CD4-positive, alpha-beta T cell treated with Interleukin-10 for 1 hour (primary cell): ENCODE measurements around the gene TMEFF2.

Experiments
- DNase-seq: peaks from one replicate; pipeline ENCODE4 v3.0.0-alpha.2; 2020

Gene TMEFF2

DNA sequence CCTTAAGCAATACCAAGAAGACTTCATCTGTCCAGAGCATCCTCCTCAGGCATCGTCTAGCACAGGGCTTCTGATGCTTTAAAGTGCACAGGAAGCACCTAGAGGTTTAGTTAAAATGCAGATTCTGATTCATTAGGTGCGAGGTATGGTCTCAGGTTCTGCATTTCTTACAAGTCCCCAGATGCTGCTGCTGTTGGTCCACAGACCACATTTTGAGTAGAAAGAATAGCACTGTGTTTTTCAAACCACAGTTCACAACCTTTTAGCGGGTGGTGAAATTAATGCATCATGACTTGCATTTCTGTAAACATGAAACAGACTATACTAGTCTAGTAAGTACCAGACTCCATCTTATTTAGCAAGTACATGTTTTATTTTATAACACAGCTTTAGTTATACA is 134.6 kb downstream of the TMEFF2 start:
- DNase-seq = no peak

DNA sequence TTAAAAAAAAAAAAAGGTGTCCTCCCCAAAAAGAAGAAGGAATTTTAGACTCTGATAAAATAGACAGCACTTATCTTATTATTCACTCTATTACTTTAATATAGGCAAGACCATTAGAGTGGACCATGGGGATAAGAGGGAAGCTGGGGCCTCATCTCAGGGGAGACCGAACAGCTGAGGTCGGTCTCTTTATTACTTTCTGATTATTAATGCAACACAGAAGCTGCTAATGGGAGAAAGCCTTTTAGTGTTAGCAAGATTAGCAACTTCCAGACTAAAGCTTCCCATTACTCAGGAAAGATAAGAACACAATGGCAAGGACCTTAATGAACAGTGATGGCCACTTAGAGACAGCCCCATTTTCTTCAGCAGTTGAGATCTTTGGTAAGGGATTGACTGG is 135.5 kb downstream of the TMEFF2 start:
- DNase-seq = no peak

DNA sequence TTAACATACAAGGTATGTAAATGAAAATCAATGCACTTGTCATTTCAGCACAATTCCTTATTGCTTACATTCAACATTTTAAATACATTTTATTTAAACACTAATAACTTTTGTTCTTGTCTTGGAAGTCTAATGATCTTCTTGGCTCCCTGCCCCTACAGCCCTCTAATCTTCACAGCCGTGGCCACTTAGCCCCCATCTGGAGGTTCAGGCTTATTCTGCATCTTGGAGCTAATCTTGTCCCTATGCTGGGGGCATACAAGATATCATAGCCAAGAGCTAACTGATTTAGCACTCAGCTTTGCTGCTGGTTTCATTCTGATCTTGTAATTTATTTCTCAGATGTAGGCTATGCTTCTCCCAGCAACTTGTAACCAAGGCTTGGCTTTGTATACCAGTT is 140.8 kb downstream of the TMEFF2 start:
- no peak for DNase-seq

DNA sequence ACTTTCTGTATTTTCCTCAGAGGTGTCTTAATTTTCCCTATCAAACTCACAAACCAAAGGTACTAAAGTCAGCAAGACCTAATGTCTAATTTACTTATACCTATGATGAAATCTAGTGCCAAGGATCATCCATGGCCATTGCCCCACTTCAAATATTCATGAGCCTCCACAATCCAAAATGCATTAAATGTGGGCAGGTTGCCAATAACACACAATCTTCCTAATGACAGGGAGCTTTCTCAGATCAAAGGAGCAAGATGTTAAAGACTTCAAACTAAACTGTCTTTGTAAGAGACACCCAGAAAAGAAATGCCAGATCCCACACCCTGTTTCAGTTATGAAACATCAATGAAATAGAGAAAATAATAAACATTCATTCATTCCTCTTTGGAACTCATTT is 143.2 kb downstream of the TMEFF2 start:
- no peak for DNase-seq

DNA sequence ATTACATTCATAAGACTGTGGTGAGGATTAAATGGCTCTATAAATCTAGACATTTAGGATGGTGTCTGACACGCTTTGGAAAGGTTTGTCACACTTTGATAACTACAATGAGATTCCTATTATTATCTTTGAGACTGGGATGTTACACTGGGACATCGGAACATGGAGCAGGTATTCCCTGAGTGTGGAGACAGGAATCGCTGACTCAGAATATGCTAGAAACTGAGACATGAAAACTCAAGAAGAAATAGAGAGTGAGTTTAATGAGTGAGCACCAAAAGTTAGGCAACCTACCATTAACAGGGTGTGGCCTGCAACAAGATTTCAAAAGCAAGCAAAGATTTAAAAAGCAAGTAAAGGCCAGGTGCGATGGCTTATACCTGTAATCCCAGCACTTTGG is 145.4 kb downstream of the TMEFF2 start:
- no peak for DNase-seq

DNA sequence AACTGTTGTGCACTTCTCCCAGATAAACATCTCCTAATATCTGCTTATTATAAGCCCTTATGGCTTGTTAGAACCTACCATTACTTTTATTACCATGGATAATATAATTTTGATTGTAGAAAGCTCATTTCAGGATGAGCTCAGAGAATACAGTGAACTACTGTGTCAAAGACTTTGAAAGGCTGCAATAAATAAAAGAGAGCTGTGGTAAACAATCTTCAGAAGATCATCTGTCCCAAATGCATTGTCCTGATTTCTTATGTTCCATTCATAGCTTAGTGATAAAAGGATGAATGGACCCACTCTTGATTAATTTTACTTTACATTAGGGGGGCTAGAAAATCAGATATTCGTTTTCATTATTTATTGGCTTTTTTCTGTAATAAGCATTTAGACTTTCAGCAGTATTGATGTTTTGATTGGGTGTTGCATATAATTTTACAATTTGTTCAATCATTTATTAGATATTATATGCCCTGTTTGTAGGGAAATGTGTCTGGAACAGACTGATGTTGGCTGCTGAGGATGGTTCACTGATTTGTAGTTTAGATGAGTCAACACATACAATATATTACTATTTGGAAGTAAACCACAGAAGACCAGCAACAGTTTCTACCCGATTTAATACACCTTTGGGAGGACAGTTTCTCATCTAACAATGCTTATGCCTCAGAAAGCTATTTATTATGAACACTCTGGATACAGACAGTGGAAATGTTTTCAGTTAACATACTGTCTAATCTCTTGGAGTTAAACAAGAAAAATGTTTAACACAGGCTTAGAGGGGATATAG is 147.2 kb downstream of the TMEFF2 start:
- DNase-seq = no peak

DNA sequence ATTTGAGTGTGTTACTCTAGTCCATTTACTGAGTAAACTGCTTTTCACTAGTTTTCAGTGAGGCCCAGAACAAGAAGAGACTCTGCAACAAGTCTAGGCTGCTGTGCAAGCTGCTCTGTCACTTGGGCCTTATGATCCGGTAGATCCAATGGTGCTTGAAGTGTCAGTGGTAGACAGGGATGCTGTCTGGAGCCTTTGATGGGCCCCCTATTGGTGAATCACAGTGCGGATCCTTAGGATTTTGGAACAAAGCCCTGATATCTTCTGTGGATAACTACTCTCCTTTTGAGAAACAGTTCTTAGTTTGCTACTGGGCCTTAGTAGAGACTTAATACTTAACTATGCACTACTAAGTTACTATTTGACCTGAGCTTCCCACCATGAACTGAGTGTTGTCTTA is 150.2 kb downstream of the TMEFF2 start:
- no peak for DNase-seq

DNA sequence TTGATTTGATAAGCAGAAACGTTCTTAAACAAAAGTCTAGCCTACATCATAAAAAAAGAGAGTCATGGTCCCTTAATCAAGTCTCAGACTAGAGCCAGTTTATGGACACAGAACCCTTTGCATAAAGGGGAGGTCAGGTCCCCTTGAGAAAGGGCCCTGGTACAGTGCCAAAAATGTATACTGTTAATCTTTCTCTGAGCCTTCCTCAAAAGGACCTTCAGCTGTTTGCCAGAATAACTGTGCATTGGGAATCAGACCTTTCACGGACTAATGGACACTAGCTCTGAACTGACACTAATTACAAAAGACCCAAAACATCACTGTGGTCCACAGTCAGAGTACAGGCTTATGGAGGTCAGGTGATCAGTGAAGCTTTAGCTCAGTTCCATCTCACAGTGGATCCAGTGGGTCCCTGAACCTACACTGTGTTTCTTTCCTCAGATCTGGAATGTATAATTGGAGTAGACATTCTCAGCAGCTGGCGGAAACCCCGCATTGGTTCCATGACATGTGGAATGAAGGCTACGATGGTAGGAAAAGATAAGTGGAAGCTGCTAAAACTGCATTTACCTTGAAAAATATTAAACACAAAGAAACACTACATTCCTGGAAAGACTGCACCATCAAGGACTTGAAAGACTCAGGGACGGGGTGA is 151.4 kb downstream of the TMEFF2 start:
- DNase-seq = no peak

DNA sequence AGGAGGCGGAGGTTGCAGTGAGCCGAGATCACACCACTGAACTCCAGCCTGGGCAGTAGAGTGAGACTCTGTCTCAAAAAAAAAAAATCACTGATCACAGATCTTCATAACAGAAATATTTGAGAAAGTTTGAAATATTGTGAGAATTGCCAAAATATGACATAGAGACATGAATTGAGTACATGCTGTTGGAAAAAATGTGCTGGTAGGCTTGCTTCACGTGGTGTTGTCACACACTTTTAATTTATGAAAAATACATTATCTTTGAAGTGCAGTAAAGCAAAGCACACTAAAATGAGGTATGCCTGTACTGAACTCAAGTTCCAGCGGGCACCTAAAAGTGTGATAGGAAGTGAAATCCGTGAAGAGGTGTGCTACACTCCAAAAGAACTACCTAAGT is 152.6 kb downstream of the TMEFF2 start:
- DNase-seq = no peak

DNA sequence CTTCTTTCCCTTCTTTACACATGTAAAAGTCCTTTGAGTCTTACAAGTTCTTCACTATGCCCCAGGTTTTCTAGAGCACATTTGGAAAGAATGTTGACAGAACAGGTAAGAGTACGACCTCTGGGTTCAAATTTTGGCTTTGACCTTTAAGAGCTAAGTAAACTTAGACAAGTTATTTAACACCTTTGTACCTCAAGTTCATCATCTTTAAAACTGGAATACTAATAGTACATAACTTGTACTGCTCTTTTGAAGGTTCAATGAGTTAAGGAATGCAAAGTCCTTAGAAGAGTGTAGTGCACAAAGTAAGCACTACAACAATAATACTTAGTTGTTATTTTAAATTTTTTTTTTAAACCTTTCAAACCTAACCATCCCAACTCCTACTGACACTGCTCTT is 156.6 kb downstream of the TMEFF2 start:
- DNase-seq = no peak

DNA sequence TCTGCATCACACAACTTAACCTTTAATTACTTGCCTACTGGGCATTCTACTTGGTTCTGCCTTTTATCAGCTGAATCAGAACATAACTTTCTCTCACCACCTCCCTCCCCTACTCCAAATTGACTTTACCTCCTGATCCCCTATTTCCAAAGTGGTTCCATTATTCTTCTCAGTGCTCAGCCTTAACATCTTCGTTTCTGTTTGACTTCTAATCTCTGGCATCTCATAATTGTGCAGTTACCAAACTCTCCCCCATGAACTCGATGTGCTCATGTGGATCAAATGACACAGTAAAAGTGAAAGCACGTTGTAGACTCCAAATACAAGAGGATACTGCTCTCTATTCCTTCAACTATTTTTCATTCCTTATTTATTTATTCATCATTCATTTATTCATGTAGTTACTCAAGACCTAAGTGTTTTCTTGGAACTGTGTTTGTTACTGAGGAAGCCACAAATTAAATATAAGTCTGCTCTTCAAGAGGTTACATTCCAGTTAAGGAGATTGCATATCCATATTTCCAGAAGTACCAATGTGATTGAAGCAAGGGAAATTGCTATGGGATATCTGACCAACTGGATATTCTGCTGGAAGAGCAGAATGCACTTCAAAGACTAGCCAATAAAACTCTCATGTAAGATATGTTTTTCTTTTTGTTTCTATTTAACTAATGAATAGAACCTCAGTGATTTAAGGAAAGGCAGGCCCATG is 158.8 kb downstream of the TMEFF2 start:
- DNase-seq = no peak

DNA sequence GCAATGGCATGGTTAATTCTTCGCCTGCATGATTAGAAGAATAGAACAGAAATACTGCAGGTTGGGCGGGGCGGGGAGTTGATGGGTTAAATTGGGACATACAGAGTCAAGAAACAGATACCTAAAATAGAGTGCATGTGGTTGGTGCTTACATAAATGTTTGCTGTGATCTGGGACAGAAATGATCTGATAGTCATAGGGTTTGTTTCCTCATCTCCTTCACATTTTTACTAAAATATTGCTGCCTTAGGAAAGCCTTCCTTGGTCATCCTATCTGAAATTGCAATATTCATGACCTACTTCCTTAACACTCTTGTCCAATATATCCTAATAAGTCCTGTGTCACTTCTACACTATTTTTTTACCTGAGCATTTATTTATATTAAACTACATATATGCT is 163.9 kb downstream of the TMEFF2 start:
- no peak for DNase-seq

DNA sequence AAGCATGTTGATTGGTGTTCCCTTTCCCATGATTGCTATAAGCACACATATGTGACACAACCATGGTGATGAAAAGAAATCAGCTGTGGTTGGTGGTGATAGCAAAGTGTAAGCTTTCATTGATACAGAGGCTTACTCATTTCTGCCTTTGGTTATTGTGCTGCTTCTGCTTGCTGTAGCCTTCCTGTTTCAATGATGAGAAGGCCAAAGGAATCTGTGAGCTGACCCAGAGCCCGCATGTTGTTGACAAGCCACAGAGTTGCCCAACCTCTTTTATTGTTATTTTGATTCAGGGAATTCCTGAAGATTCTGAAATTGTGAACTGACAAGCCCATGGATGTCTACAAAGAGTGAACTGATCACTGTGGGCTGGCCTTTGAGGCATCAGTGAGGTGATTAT is 164.4 kb downstream of the TMEFF2 start:
- no peak for DNase-seq

DNA sequence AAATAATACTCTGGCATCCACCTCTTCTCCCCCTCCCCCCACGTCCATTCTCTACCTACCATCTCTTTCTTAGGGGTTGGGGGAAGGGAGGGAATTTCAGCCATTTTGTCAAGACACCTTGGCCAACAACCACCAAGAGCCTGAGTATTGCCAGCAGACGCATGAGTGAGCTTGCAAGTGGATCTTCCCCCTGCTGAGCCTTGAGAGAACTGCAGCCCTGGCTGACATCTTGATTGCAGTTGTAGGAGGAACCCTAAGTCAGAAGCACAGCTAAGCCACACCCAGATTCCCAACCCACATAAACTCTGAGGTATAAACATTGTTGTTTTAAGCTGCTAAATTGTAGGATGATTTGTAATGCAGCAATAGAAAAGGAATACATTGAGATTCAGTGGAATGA is 165.6 kb downstream of the TMEFF2 start:
- DNase-seq = no peak

DNA sequence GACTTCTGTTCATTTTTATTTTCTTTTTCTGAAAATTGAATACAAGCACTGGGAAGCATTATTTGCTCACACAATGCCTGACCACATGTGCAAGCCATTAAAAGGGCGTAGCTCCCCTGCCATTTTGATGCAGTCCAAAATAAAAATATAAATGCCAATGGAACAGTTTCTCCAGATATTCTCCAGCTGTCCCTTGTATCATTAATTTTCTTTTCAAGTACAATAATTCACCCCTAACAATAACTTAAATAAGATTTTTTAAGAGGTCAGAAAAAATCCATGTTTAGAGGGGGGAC is 168.0 kb downstream of the TMEFF2 start:
- DNase-seq = no peak

DNA sequence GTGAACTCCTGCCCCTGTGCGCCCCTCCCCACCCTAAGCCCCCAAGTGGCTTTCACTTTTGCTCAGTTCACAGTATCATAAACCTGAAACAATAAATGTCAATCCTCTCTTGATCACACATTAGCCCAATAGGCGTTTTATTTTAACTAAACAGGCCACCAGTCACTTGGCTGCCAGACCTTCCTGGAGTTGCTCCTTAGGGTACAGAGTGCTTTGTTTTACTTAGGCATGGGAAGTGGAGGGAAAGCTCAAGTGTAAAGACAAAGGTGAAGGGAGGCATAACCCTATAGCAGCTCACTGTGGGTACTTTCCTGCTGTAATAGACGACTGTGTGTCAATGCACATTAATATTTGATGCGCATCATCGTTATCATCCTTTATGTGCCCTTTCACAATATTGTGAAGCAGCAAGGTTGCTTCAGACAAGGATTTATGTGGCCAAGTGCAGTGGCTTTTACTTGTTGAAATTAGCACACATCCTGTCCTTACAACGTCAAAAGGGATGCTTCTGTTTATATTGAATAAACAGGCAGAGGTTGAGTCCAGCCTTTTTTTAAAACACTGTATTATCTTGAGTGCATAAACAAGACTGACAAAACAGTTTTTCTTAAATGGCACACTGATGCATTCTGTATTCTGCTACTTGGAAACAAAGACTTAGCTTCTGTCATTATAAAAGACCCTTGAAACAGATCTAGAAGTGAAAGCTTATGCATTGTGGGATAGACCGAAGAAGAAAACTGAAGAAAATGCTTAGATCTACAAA is 168.5 kb downstream of the TMEFF2 start:
- no peak for DNase-seq

DNA sequence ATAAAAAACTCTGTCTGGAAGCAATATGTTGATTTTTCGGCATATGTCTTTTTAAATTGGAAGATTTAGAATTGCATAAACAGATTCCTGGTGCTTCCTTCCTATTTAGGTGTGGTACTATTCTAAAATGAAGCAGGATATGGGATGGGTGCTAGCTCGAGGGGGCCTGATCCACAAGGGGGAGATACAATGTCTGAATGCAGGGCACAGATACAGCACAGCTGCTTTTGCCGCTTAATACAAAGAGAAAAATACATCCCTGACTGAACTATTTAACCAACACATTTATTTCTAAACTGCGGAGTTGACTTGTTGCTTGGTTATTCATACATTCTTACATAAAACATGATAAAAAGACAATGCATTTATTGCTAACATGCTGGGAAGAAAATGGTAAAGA is 169.1 kb downstream of the TMEFF2 start:
- DNase-seq = no peak

DNA sequence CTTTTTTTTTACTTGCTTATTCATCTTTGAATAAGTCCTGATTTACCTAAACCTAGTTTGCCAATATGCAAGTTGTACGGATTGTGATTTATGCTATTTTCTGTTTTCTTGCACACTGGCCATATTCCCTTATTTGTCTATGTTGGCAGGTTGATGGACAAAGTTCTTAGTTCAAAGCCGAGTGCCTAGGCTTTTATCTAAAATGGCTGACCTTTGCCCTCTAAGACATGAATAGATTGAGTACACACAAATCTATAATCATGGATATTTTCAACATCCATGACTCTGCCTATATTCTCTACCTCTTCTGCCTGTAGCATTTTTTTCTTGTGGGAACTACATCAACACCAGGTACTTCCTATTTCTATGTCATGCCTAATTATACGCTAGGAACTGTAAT is 171.7 kb downstream of the TMEFF2 start:
- DNase-seq = no peak

DNA sequence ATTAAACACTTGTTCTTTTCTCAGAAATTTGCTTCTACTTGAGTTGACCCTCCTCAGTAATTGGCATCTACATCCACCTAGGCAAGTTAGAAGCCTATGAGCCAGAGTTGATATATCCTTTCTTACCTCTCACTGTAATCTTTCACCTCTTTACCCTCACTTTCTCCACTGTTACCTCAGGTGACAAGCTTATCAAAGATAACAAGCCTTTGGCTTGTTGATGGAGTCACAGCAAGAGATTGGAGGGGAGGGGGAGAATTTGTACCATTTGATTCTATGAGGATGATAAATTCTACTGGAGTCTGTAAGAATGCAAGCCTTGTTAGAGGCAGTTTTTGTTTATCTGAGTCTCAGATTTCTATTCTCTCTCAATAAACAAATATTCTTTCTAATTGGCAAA is 176.9 kb downstream of the TMEFF2 start:
- DNase-seq = no peak

DNA sequence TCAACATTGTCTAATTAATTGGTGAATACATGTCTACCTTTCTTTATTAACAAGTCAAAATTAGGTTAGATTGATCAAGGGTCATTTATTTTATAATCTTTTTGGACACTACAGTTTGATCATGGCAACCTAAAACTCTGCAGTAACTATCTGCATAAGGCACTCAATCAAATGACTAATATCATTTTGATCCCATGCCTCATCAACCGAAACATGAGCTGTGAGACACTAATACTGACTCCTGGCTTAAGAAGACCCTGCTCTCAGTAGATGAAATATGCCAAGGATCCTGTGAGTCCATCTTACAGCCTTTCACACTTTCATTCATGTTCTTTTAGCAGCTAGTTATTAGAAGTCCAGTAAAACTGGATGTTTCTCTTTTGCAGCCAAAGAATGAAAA is 178.5 kb downstream of the TMEFF2 start:
- DNase-seq = no peak

DNA sequence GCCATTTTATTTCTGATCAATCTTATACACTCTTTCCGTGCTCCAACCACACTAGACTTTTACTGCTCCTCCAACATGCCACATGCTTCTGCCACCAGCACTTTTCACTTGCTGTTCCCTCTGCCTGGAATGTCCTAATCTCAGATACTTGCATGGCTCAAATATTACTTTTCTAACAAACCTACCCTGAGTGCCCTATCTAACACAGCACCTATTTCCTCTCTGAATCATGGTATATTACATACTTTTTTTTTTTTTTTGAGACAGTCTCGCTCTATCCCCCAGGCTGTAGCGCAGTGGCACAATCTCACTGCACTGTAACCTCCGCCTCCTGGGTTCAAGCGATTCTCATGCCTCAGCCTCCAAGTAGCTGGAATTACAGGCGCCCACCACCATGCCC is 181.5 kb downstream of the TMEFF2 start:
- no peak for DNase-seq

DNA sequence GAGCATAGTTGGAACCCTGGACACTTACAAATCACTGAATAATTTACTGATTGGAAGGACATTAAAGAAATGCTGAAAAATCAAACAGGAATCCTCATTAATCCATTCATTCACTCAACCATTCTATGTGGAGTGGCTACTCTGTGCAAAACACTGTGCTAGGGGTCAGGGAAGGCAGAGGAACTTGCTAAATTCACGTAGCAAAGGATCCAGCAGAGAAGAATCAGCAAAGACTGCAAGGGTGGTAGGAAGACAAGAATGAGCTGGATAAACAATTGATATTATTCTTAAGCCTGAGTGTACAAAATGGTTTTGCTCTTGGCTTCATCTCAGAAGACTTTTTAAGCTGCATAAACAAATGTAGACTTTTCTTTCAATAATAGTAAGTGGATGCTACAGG is 183.5 kb downstream of the TMEFF2 start:
- no peak for DNase-seq

DNA sequence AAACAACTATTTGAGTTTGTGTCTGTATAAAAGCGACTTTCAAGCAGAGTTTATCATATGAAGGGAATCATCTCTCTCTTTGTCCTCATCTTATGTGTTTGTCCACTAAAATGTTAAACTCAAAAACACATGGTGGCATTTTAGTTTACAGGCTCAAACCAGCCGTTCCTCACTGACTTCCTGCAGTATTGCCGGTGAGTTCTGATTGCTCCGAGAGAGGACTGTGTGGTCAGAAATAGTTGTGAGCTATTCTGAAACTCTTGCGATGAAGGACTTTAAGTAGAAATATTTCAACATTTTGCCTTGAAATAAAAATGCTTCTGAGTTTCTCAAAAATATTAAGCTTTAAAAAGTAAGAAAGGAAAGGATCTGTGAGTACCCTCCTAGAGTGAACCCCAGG is 184.7 kb downstream of the TMEFF2 start:
- DNase-seq = no peak
